ENCODE results near the gene TMBIM4. TPM values are rescaled to one million over a fixed set of nuclear protein-coding genes. Genes with fewer than 3 reads are reported as not detected.

Gene TMBIM4
- polyA plus RNA-seq, 1 of the 3 experiments (the other 2 are of a cell fraction): 68.5 TPM

DNA sequence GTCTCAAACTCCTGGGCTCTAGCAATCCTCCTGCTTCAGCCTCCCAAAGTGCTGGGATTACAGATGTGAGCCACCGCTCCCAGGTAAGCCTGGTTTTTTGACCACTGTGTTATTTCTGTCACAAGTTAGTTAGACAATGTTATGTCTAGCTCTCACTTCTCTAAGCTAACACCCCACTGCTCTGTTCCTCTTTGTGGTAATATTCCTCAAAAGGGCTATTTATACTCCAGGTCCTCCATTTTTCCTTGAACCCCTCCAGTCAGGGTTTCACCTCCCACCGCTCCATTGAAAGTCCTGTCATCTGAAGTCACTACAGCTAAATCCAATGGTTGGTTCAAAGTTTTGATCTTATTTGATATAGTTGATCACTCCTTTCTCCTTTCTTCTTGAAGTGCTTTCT is 24.3 kb upstream of the TMBIM4 start:
- Histone ChIP-seq H3K79me2 (ENCODE audit: insufficient read depth) (no peaks in the 10 kb centered on the region), H3K36me3 (replicated peaks in 1 of 2; ENCODE audit: control insufficient read depth in 1 of 2, insufficient read depth in 2 of 2, low read length in 1 of 2) (no peaks in the 10 kb centered on the region), H4K20me1 (ENCODE audit: insufficient read depth) (no peaks in the 10 kb centered on the region), H3K9me3 (no peaks in the 10 kb centered on the region), H3K9ac (no peak overlapping the region), H3K27me3 (ENCODE audit: insufficient read depth) (peaks cover 43% of the 10 kb centered on the region), H3K4me1 (ENCODE audit: control insufficient read depth in 1 of 2, insufficient read depth in 2 of 2, low read depth in 1 of 2, low read length in 1 of 2) (peaks cover 0 to under 1% of the 10 kb centered on the region in 2 experiments; a peak in 1 of 4 replicates), H2AFZ (ENCODE audit: low read depth) (no peak overlapping the region), H3K9me2 (no peaks in the 10 kb centered on the region), H3K4me3 (ENCODE audit: low read depth in 2 of 2, low read length in 1 of 2) (no peak overlapping the region), H3K27ac (ENCODE audit: low read depth in 2 of 2, low read length in 1 of 2) (no peak overlapping the region), H3K4me2 (no peak overlapping the region), H3F3A (replicated peaks; ENCODE audit: insufficient read depth) (no peaks in the 10 kb centered on the region)
- ChIA-PET POLR2A (no interaction called here), CTCF (no interaction called here)
- TF ChIP-seq MXI1 (IDR thresholded peaks at IDR 0.05; ENCODE audit: low read depth, low read length) (no peak), FOXM1 (IDR thresholded peaks at IDR 0.05; ENCODE audit: low read depth) (no peak), RCOR1 (IDR thresholded peaks at IDR 0.05; ENCODE audit: low read length) (no peak), JUND (IDR thresholded peaks at IDR 0.05) (no peak), POLR2AphosphoS5 (IDR thresholded peaks at IDR 0.05; ENCODE audit: low read depth, low read length) (no peak), IRF3 (IDR thresholded peaks at IDR 0.05; ENCODE audit: low read depth, low read length) (no peak), TCF12 (IDR thresholded peaks at IDR 0.05) (no peak)
- TF ChIP-seq, protein P1, sequence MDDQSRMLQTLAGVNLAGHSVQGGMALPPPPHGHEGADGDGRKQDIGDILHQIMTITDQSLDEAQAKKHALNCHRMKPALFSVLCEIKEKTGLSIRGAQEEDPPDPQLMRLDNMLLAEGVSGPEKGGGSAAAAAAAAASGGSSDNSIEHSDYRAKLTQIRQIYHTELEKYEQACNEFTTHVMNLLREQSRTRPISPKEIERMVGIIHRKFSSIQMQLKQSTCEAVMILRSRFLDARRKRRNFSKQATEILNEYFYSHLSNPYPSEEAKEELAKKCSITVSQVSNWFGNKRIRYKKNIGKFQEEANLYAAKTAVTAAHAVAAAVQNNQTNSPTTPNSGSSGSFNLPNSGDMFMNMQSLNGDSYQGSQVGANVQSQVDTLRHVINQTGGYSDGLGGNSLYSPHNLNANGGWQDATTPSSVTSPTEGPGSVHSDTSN (IDR thresholded peaks at IDR 0.05): no peak
- WGBS (ENCODE audit: low lambda C conversion rate): 59% methylated on average over 2 of the region's 2 CpGs
- DNase-seq: no peak

DNA sequence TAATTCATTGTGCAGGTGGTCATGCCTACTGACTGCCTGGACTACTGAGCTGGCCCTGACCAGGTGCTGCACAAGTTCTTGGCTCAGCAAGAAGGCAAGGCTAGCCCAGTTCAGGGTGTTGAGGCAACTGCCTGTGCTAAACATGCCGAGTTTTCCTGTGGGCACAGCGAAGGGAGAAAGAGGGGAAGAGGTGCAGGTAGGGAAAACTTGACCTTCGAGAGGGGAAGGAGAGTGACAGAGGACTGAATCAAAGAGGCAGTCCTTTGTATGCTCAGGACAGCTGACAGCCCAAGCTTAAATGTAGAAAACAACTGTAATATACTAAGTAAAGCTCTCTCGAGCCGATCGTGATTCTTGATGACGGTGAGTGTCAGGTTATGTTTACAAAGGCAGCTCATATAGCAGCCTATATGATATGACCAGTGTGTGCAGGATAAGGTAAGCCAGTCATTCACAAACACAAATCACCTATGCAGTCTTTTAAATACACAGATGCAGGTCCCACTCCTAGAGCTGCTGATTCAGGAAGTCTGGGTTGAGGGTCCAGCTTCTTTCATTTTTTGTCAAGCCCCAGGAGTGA is 21.8 kb upstream of the TMBIM4 start:
- CTCF ChIA-PET: interaction anchor here (1.7 kb wide), 1 partner anchor 22 kb away, joined by 7 read pairs; the partner anchor contains the start of gene TMBIM4
- no peak for DNase-seq
- no peaks in the 10 kb centered on the region for H3K9me3 ChIP-seq
- no peak overlapping the region for H3K9ac ChIP-seq
- no peak overlapping the region for H3K27ac ChIP-seq (ENCODE audit: low read depth in 2 of 2, low read length in 1 of 2)
- no peaks in the 10 kb centered on the region for H3K36me3 ChIP-seq (replicated peaks in 1 of 2; ENCODE audit: control insufficient read depth in 1 of 2, insufficient read depth in 2 of 2, low read length in 1 of 2)
- no peak overlapping the region for H3K4me3 ChIP-seq (ENCODE audit: low read depth in 2 of 2, low read length in 1 of 2)
- no peaks in the 10 kb centered on the region for H3K9me2 ChIP-seq
- POLR2A ChIA-PET: no interaction called here
- no peak for TF ChIP-seq YY1 (IDR thresholded peaks at IDR 0.05; ENCODE audit: low read depth)
- no peak for TF ChIP-seq GATA2 (CRISPR knock-in tag; IDR thresholded peaks at IDR 0.05)
- no peak for TF ChIP-seq ZBTB33 (IDR thresholded peaks at IDR 0.05; ENCODE audit: borderline replicate concordance, low read depth)
- no peak for TF ChIP-seq EP300 (IDR thresholded peaks at IDR 0.05; ENCODE audit: borderline replicate concordance in 1 of 2, low read depth in 1 of 2, low read length in 1 of 2)
- no peak for TF ChIP-seq CHD2 (IDR thresholded peaks at IDR 0.05; ENCODE audit: low read length, partially characterized antibody)
- H3K79me2 ChIP-seq (ENCODE audit: insufficient read depth): no peaks in the 10 kb centered on the region
- H3K4me1 ChIP-seq (ENCODE audit: control insufficient read depth in 1 of 2, insufficient read depth in 2 of 2, low read depth in 1 of 2, low read length in 1 of 2): peaks cover 0 to 4% of the 10 kb centered on the region in 2 experiments; a peak in 1 of 4 replicates
- H3K27me3 ChIP-seq (ENCODE audit: insufficient read depth): peaks cover 66% of the 10 kb centered on the region
- 46% methylated on average over 7 of the region's 7 CpGs for WGBS (ENCODE audit: low lambda C conversion rate)
- no peak overlapping the region for H3K4me2 ChIP-seq
- no peaks in the 10 kb centered on the region for H3F3A ChIP-seq (replicated peaks; ENCODE audit: insufficient read depth)
- H4K20me1 ChIP-seq (ENCODE audit: insufficient read depth): no peaks in the 10 kb centered on the region
- no peak overlapping the region for H2AFZ ChIP-seq (ENCODE audit: low read depth)
